ENCODE data around the gene EEIG1.

DNA sequence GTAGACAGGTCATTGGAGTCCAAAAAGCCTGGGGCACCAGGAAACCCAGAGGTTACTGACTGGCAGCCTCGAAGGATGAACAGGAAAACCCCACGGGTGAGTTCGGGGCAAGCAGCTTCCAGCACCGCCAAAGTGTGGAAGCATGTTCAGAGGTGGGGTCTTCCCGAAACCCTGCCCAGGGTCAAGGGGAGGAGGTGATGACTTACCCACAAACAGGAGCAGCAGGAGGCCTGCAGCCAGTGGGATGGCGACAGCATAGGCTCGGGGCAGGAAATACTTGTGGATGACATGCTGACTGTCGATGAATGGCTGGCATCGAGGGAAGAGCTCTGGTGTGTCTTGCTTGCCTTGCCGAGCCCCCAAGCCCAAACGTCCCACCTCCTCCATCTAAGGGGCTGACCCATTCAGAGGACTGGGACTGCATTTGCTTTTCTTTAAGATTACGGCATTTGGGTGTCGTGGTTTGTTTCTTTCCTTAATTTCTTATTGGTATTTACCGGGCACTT lies 44.4 kb downstream of the EEIG1 start:
- TF ChIP-seq EP300 (IDR thresholded peaks at IDR 0.05) (no peak), POLR2A (IDR thresholded peaks at IDR 0.05) (no peak)

Measured in tibial nerve (tissue), 3 donors.